GM12878 (cell line): Measurements from ENCODE around the gene RABGEF1. TPM values are rescaled to one million over a fixed set of nuclear protein-coding genes. Genes with fewer than 3 reads are reported as not detected.

Experiments
- CTCF ChIP-seq, 3 experiments: IDR thresholded peaks in 2 of 3; conservative IDR thresholded peaks in 1 of 3; 2 replicates each; pipeline ENCODE4 v1.5.1; 2011; ENCODE audit warnings: low read depth in 3 of 3, low read length in 3 of 3, mild to moderate bottlenecking in 3 of 3, control low read depth in 2 of 3, moderate library complexity in 2 of 3, inconsistent platforms in 1 of 3, mixed read lengths in 1 of 3; ENCODE audit not compliant: control insufficient read depth in 2 of 3, insufficient read depth in 1 of 3; ENCODE audit errors: extremely low read depth in 1 of 3
- CUX1 ChIP-seq: IDR thresholded peaks from 2 replicates; pipeline ENCODE4 v1.6.1; 2012; ENCODE audit warnings: improper control_type of control experiment, low read depth, low read length; ENCODE audit not compliant: insufficient replicate concordance
- EED ChIP-seq: sonication (generic); IDR thresholded peaks from 2 replicates; pipeline ENCODE4 v1.6.1; 2016; ENCODE audit warnings: antibody characterized with exemption, low read depth
- EP300 ChIP-seq, 2 experiments: fragments of 150-350 bp in 1 of 2; IDR thresholded peaks; 2 replicates each; pipeline ENCODE4 v1.6.1; 2011 to 2012; ENCODE audit warnings: low read depth in 2 of 2, low read length in 2 of 2, borderline replicate concordance in 1 of 2, improper control_type of control experiment in 1 of 2, inconsistent platforms in 1 of 2; ENCODE audit not compliant: control insufficient read depth in 1 of 2
- HCFC1 ChIP-seq: fragments of 150-350 bp; IDR thresholded peaks from 2 replicates; pipeline ENCODE4 v1.6.1; 2014; ENCODE audit warnings: low read length
- IRF3 ChIP-seq: fragments of 450-650 bp; IDR thresholded peaks from 2 replicates; pipeline ENCODE4 v1.6.1; 2014; ENCODE audit warnings: mild to moderate bottlenecking
- KDM1A ChIP-seq: fragments of 200-600 bp; sonication (generic); IDR thresholded peaks from 2 replicates; pipeline ENCODE4 v1.6.1; 2016; ENCODE audit warnings: borderline replicate concordance
- NKRF ChIP-seq: fragments of 450-650 bp; conservative IDR thresholded peaks from 2 replicates; pipeline ENCODE4 v1.6.1; 2017; ENCODE audit warnings: mild to moderate bottlenecking, moderate library complexity
- NR2C2 ChIP-seq: IDR thresholded peaks from 2 replicates; pipeline ENCODE4 v1.6.1; 2011; ENCODE audit warnings: borderline replicate concordance, low read depth; ENCODE audit not compliant: control insufficient read depth, insufficient read length
- POLR2AphosphoS2 ChIP-seq: IDR thresholded peaks from 2 replicates; pipeline ENCODE4 v1.6.1; 2011; ENCODE audit warnings: low read depth, mild to moderate bottlenecking, low read length, improper control_type of control experiment, moderate library complexity
- RAD21 ChIP-seq: IDR thresholded peaks from 2 replicates; pipeline ENCODE4 v1.6.1; 2011; ENCODE audit warnings: mild to moderate bottlenecking, low read depth, low read length, moderate library complexity; ENCODE audit not compliant: insufficient read depth
- SMARCA5 ChIP-seq: fragments of 450-650 bp; IDR thresholded peaks from 2 replicates; pipeline ENCODE4 v1.6.1; 2017; ENCODE audit warnings: mild to moderate bottlenecking
- SP1 ChIP-seq: IDR thresholded peaks from one replicate; pipeline ENCODE4 v1.6.1; 2011; ENCODE audit warnings: low read depth, low read length
- SPI1 ChIP-seq: IDR thresholded peaks from 2 replicates; pipeline ENCODE4 v1.6.1; 2011; ENCODE audit warnings: low read depth, mild to moderate bottlenecking, low read length, moderate library complexity, borderline replicate concordance; ENCODE audit not compliant: insufficient read depth
- SRF ChIP-seq, 2 experiments: IDR thresholded peaks; 2 replicates each; pipeline ENCODE4 v1.6.1; 2011; ENCODE audit warnings: low read depth in 2 of 2, low read length in 2 of 2, mild to moderate bottlenecking in 1 of 2, moderate library complexity in 1 of 2
- TCF12 ChIP-seq: IDR thresholded peaks from 2 replicates; pipeline ENCODE4 v1.6.1; 2011; ENCODE audit warnings: low read depth, mild to moderate bottlenecking, low read length
- ZBTB33 ChIP-seq: fragments of 450-650 bp; IDR thresholded peaks from 2 replicates; pipeline ENCODE4 v1.6.1; 2017; ENCODE audit warnings: mild to moderate bottlenecking
- ZSCAN29 ChIP-seq: fragments of 450-650 bp; IDR thresholded peaks from 2 replicates; pipeline ENCODE4 v1.6.1; 2017; ENCODE audit warnings: mild to moderate bottlenecking, moderate library complexity
- polyA plus RNA-seq, 11 experiments: library from polyadenylated mRNA; depleted of rRNA in 4 of 11; unstranded in 6 of 11; stranded (reverse) in 5 of 11; fragments of >200 nt; fragmentation: Nextera tagmentation in 4 of 11; fragmentation: Illumina TruSeq in 1 of 11; extraction: Ambion mirVana in 4 of 11; extraction: Trizol in 1 of 11; gene quantifications; 1 replicate in 1 of 11; 2 replicates in 10 of 11; pipeline versions ENCODE4 v1.2.1 to v1.2.3, GENCODE V29; 2011 to 2016; ENCODE audit warnings: inconsistent platforms in 2 of 11, missing spikeins in 2 of 11, low read depth in 1 of 11
- total RNA-seq, 4 experiments: library from RNA; depleted of rRNA in 3 of 4; stranded (reverse); fragments of >200 nt in 3 of 4; fragmentation: Illumina TruSeq in 1 of 4; extraction: Trizol in 1 of 4; gene quantifications; 2 replicates each; pipeline versions ENCODE4 v1.2.1 to v1.2.3, GENCODE V29; 2013 to 2021

Gene RABGEF1
- total and polyA plus RNA-seq, 10 of the 15 experiments (the other 5 are each of a cell fraction or from before 2014, with no cell fraction given) = 10.2 to 36.4 (median 26.1) TPM

- TF ChIP-seq EED (peak; percentile 49; the same call in 1 of the 2 replicates), HCFC1 (no peak), POLR2AphosphoS2 (no peak), KDM1A (no peak), NR2C2 (no peak), ZSCAN29 (no peak), SRF (IDR thresholded peaks at IDR 0.05; ENCODE audit: low read depth in 2 of 2, low read length in 2 of 2) (no peak), SP1 (no peak), ZBTB33 (no peak), RAD21 (peak; percentile 28; the same call in 1 of the 2 replicates), TCF12 (no peak), EP300 (IDR thresholded peaks at IDR 0.05; ENCODE audit: borderline replicate concordance in 1 of 2, control insufficient read depth in 1 of 2, low read depth in 2 of 2, low read length in 2 of 2) (no peak), CUX1 (no peak), NKRF (no peak), CTCF (IDR thresholded peaks at IDR 0.05 in 2 of 3, conservative IDR thresholded peaks at IDR 0.05 in 1 of 3; ENCODE audit: control insufficient read depth in 2 of 3, extremely low read depth in 1 of 3, insufficient read depth in 1 of 3, low read depth in 3 of 3, low read length in 3 of 3) (peak in 1 of 3 experiments; percentile 17; a peak in 1 of 6 replicates), SPI1 (peak; percentile 55; the same call in 1 of the 2 replicates), IRF3 (no peak), SMARCA5 (no peak)
These were observed 8.1 kb upstream of the RABGEF1 start (continued) for GRCh38 chr7:66732439-66732838.
